Jurkat, Clone E6-1 (cell line): ENCODE results near the gene CEP78.

Experiments used
- DNase-seq: peaks from one replicate; pipeline ENCODE4 v3.0.0-alpha.2; 2011; ENCODE audit warnings: low read depth, low spot score
- H3K4me3 ChIP-seq: 2 replicates; pipeline ENCODE4 v1.5.1; 2011; ENCODE audit warnings: mild to moderate bottlenecking, low read length, control low read depth, moderate library complexity

Gene CEP78

DNA sequence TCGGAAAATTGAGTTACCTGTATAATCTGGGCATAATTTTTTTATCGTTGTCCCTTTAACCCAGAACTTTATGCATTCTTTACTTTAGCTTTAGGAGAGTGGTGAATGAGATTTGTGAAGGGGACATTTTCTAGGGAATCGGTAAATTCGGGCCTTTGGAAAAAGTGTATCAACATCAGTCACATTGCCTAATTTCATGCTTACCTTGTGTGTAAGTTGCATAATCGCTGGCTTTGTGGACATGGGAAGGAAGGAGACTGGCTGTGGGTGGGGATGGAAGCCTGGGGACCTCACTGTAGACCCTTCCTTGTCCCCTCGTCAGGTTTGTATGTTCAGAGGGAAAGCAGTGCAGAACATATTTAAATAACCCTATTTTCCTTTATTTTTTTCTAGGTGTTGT lies 64.3 kb downstream of the CEP78 start:
- no peak overlapping the region for H3K4me3 ChIP-seq
- DNase-seq: no peak

DNA sequence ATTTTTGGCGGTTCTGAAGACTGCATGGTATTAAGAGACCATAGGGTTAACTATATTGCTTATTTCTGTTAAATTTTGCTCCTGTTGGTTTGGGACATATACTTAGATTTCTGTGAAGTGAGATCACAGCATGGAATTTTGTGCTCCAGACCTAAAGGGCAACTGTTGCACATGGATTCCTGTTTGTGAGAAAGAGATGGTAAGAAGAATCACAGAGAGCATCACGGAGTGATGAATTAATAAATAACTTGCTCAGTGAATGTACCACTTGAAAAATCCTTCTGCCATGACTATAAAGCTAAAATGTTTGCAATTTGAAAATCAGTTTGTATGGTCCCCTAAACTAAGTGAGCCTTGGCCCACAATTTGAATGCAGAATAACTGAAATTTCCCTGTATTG lies 65.6 kb downstream of the CEP78 start:
- no peak overlapping the region for H3K4me3 ChIP-seq
- no peak for DNase-seq

DNA sequence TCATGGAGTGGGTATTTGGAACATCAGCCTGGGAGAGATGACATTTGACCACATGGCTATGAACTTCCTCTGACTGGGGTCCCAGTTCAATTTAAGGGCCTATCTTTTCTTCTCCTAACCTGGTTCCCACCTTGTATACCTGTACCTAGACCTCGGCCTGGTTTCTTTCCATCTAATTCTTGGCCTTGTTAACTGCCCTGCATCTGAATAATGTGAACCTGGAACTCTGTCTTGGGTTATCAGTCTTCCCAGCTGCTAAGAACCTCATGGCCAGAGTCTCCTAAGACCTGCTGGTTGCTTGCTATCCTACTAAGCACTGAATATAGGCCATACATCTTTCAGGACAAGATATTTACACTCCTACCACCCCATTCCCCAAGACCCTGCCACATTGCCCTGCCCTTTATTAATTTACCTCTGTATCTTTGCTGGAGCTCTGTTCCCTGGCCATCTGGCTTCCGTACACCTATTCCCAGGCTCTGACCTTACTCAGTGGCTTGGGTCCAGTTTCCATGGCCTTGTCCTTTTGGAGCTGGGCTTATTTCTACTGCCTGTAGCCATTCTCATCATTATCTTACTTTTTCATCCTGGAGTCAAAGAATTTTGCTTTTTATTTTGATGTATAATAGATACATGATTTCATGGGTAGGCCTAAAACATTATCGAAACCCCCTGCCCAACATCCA lies 67.6 kb downstream of the CEP78 start:
- no peak overlapping the region for H3K4me3 ChIP-seq
- no peak for DNase-seq

DNA sequence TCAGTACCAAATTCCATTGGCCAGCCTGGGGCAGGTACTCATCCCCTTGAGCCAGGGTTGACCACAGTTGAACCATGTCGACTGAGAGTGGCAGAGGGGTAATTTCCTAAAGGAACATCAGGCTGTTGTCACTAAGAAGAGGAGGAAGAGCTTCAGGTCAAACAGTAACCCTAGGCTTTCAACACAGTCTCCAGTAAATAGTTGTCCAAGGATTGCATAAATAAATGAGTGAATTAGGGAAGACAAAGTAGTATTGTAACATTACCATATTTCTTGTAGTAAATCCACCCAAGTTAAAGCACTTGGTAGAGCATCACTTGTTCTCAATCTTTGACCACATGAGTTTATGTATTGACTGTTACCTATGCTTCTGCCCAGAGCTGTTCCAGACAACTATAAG lies 68.5 kb downstream of the CEP78 start:
- no peak for DNase-seq
- no peak overlapping the region for H3K4me3 ChIP-seq

DNA sequence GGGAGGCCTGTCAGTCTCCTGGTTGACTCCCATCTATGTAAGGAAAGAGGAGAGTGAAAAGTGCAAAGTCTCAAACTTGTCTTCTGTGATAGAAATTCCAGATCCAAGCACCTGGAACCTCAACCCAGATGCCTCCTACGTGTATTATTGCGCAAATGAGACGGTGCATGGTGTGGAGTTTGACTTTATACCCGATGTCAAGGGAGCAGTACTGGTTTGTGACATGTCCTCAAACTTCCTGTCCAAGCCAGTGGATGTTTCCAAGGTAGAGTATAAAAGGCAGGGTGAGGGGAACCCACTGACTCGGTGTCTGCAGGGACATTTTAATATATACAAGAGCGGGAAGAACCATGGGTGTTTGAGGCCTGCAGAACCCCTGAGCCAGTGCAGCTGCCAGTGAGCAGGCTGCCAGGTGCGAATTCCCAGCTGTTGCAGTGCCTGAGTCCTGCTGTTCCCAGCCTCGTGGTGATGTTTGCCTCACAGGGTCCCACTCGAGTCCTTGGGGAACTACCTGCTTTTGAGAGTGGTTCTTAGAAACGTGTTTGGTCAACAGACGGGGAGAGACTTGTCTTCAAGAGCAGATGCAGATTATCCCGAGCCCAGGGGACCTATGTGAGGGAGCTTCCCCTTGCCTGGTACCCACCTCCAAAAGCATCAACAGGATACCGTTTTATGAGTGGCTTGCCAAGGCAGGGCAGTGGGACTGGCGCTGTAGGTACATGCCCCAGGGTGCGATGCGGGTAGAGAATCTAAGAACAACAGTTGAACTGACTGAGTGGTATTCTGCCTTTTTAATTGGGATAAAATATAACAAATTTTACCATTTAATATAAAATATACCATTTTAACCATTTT lies 70.6 kb downstream of the CEP78 start:
- no peak for DNase-seq
- H3K4me3 ChIP-seq: no peak overlapping the region

DNA sequence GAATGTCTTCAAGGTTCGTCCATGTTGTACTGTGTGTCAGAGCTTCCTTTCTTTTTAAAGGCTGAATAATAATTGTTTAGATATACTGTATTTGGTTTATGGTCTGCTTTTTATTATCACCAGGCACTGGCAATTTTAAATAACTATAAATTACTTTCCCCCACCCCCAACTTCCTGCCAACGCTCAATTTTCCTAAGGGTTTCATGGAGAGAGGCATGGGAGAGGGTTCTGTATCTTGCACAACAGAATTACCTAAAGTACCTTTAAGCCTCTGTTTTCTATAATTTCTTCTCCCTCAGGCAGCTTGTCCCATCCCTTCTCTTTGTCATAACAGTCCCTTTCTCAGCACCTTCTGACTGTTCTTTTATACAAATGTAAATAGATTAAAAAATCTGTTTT lies 71.5 kb downstream of the CEP78 start:
- no peak for DNase-seq
- H3K4me3 ChIP-seq: no peak overlapping the region

DNA sequence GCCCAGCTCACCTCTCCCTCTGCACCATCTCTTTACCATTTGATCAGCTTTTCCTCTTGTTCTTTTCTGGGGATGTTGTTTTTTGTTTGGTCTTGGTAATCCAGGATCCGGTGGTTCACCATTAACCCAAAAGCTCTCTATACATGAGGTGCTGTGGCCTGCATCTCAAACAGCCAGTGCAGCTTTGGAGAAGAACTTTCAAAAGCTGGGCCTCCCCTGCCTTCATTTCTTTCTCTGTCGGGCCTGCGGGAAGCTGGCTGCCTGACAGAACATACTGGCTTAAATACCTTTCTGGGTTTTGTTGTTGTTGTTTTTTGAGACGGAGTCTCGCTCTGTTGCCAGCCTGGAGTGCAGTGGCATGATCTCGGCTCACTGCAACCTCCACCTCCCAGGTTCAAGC lies 73.2 kb downstream of the CEP78 start:
- H3K4me3 ChIP-seq: no peak overlapping the region
- no peak for DNase-seq

DNA sequence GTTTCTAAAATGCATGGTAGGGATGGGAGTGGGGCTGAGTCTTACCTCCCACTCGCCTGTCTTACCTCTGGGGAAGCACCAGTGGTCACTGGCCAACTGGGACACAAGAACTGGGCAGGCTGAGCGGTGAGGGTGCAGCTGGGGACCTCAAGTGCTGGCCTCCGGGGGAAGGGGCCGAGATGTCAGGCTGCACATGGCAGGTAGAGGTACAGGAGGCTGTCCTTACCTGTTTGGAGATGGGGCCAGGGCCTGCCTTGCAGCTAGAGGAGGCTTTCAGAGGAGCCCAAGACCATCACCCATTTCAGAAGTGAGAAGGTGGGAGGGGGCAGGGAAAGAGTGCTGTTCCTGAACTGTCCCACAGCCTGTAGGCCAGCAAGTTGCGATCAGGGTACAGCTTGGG lies 75.2 kb downstream of the CEP78 start:
- no peak overlapping the region for H3K4me3 ChIP-seq
- DNase-seq: no peak

DNA sequence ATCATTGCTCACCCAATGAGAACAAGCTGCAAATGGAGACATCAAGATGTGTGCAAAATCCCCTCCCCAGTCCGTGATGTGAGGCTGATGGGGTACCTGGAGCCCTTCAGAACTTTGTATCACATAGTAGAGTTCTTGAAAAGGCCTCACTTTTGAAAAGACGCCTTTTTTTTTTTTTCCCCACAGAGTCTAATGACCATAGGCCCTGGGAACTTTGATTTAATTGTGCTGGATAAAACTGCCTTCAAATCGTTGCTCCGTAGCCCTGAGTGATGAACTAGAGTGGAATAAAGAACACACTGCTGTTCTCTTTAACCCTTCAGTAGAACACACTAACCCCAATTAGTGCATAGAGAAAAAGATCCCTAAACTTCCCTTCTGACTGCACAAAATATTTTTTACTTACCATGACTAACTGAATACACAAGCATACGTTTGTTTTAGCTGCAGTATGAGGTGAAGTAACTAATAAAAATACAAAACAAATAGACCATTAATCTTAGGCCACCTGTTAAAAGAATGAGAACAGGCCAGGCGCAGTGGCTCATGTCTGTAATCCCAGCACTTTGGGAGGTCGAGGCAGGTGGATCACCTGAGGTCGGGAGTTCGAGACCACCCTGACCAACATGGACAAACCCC lies 76.1 kb downstream of the CEP78 start:
- no peak overlapping the region for H3K4me3 ChIP-seq

DNA sequence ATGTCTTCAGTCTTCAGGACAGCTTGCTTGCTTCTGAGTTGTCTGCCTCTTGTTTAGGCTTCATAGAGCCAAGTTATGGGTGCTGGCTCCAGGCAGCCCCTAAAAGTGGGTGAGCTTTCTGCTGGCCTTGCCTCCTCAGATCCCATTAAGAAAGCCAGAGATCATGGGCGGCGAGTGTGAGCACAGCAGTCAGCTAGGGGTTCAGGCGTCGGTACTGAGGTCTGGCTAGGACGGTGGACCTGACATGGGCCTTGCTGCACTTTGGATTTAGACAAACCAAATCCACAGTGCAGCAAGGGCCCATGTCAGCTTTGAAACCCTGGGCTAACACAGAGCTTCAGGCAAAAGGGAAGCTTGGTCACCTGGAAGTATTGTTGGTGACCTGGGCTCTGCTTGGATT lies 78.7 kb downstream of the CEP78 start:
- DNase-seq: no peak
- H3K4me3 ChIP-seq: no peak overlapping the region

More for the DNA sequence above, 76.1 kb downstream of the CEP78 start:
- DNase-seq: no peak

DNA sequence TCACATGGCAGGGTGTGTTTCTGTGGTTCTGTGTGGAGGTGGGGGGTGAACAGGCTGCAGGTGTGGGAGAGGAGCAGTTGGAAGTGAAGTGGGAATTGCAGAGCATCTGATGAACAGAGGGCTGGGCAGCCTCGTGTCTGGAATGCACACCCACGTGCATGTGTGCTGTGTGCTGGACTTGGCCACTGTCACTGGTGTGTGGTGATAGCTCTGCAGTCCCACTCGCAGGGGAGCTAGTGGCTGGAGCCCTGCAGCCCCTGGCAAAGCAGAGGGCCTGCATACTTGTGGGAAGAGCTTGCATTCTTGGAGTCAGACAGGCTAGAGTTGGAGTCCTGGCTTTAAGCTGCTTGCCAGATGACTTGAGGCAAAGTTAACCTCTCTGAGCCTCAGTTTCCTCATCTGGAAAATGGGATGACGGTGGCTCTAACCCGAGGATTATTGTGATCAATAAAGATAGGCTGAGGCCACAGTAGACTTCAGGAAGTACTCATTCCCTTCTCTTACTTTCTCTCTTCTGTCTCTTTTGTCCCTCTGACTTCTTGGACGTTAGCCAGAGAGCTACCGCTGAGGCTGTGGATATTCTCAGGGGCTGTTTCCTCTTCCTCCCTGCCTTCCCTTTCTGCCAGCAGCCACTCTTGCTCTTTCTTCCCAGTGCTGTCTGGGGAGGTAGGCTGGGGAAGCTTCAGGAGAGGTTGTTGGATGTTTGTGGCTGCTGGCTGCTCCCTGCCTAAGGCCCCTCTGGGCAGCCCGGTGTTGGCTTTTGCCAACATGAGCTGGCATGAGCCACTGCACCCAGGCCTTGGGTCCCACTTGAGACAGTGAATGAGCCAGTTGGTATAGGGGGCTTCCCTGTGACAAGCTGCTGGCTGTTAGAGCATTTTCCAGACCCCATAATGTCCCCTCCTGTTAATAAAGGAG lies 79.3 kb downstream of the CEP78 start:
- DNase-seq: no peak
- no peak overlapping the region for H3K4me3 ChIP-seq

DNA sequence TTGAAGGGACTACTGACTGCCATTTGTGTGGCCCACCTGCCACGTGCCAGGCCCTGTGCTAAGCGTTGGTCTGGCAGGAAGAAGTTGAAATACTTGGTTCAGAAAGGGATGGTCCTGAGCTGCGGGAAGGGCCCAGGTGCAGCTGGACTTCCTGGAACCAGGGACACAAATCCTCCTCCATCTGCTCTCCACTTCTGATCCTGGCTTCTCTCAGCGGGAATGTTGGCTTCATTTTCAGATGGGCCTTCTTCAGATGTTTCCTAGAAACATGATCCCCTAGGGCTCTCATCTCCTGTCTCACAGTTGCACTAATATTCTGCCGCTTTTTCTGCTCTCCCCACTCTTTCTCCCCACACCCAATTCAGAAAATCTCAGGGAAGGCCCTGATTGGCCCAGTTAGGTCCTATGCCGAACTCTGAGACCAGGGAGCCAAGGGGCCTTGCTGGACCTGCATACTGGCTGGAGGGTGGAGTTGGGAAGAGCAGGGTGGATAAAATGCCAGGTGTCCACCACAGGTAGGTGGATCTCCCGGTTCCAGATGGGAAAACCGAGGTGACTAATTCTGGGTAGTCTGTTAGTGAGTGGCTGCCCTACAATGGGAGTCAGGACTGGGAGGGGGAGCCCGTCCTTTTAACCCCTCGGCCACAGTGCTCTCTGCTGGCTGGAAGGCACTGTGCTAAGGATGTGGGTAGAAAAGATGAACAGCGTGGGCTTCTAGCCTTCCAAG lies 80.5 kb downstream of the CEP78 start:
- no peak overlapping the region for H3K4me3 ChIP-seq
- no peak for DNase-seq

DNA sequence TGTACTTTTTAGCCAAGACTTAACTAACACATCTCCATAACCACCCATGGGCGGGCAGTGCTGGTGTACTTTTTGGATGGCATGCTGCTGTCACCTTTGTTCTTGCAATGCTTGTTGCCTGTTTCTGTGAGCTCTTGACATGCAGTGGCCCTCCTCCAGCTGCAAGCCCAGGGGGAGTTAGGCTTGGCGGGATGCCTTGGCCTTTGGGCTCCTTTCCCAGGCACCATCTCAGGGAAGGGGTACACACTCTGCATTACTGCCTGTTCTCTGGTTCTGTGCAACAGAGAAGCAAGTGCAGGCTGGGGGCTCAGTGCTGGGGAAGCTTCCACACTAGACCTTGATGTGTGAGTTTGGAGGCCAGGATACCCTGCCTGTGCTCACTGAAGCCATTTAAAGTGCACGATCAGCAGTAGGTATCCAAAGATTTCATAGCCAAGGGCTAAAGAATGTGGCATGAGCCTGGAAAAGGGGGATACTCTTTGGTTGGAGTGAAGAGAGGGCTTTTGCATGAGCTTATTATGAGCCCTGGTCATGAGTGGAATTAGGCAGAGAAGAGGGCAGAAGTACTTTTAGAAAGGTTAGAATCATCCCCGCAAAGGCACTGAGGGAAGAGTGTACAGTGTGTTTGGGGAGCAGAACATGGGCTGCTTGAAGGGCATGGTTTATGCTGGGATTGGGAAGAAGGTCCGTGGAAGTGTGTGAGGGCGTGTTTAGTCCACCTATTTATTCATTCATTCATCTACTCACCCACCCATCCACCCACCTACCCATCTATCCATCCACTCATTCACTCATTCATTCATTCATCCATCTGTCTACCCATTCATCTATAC lies 83.5 kb downstream of the CEP78 start:
- DNase-seq: no peak
- H3K4me3 ChIP-seq: no peak overlapping the region

DNA sequence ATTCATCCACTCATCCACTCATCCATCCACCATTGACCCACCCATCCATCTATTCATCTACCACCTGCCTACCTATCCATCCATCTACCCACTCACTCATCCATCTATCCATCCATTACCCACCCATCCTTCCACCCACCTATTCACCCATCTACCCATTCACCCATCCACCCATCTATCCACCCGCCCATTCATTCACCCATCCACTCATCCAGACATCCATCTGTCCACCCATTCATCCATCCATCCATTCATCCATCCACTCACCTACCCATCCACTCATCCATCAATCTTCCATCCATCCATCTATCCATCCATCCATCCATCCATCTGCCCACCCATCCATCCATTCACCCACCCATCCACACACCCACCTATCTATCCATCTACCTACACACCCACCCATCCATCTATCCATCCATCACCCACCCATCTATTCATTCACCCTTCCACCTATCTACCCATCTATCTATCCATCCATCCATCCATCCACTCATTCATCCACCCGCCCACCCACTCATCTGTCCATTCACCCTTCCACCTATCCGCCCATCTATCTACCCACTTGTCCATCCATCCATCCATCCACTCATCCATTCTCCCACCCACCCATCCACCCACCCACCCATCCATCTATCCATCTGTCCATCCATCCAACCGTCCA lies 84.3 kb downstream of the CEP78 start:
- DNase-seq: no peak
- H3K4me3 ChIP-seq: no peak overlapping the region

DNA sequence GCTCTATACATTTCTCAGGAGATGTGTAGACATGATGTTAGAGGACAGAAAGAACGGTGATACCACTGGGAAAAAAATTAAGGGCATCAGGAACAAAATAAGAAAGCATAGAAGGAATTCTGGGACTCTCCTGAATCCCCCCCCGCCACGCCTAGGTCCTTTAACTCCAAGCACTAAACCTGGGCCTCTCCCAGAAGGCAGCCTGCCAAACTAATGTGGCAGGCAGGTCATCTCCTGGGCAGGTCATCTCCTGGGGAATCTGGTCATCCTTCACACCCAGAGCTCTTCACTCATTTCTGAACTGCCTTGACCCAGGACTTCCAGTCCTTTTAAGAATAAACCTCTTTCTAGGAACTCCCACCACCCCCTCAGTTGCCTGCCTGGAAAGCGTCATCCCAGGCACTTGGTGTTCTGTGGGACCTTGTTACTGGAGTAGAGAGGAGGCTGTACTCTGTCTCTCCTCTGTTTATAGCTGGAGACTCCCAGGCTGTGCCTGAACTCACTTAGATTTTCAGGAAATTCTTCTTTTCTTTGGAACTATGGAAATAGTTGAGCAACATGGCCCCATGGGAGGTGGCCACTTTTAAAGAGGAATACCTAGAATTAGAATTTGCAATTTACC lies 85.1 kb downstream of the CEP78 start:
- DNase-seq: no peak
- H3K4me3 ChIP-seq: no peak overlapping the region

DNA sequence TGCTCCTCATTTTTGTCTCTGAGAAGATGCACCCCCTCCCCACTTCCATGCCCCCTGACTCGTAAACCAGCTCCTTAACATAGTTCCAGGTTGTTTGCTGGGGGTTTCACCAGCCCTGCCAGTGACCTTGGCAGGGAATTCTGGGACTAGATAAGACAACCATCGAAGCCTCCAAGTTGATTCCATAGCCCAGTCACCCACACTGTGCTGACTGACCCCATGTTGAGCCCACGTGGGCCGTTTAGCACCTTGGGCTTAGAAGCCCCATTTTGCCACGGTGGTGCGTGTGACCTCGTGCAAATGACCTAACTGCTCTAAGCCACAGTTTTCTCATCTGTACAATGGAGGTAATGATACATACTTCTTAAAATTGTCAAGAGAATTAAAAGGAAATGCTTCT lies 85.6 kb downstream of the CEP78 start:
- H3K4me3 ChIP-seq: no peak overlapping the region
- no peak for DNase-seq

DNA sequence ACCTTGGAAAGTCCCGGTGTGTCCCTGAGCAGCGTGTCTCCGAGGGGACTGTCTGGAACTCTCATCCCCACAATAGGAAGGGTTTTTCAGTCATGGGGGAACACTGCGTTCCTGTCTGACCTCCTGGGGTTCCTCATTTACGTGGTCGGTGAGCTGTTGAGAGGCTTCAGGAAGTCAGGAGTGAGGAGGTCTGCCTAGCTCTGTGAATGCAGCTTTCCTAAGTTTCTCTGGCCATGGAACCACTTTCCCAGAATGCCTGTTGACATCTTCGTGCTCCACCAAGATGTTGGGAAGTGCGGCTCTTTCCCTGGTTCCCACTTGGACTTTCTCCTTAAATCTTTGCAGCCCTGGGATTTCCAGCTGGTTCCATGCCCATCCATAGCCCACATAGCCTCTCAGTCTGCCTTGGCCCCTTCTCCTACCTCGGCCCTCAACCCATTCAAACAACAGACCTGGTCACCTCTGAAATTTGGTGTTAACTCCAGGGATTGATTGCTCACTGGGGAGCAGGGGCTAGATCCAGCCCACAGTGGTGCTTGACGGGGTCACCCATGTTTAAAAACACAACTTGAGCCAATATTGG lies 88.3 kb downstream of the CEP78 start:
- DNase-seq: no peak
- H3K4me3 ChIP-seq: no peak overlapping the region
